ENCODE data around the gene CAST. TPM values are rescaled to one million over a fixed set of nuclear protein-coding genes. Genes with fewer than 3 reads are reported as not detected.

Gene CAST
- total RNA-seq, 4 donors from 2014 or later, result 292 to 347 (median 320) TPM

DNA sequence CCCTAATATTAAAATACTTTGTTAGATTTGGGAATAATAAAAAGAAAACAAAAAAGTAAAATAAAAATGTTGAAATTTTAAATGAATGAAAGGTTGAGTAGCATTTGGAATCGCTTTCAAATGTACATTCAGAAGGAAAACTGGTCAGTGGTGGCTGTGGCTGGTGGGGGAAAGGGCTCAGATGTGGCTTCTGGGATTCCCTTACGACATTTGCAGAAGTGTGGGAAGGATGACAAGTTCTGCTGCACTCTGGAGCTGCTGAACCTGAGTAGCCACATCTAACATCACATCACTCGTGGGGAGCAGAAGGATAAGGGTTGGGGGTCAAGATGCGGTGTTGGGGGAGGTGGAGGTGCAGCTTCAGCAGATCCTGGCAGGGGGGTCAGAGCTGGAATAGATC, 25.6 kb upstream of the CAST start:
- H3K9me3 ChIP-seq, result no peaks in the 10 kb centered on the region

GRCh38 chr5:96637196-96637595, 25.0 kb upstream of the CAST start:
- Histone ChIP-seq H3K27ac (no peak overlapping the region), H3K9me3 (no peaks in the 10 kb centered on the region), H3K27me3 (no peaks in the 10 kb centered on the region), H3K4me1 (no peaks in the 10 kb centered on the region), H3K4me3 (no peak overlapping the region), H3K36me3 (no peaks in the 10 kb centered on the region)
- TF ChIP-seq, protein P1, sequence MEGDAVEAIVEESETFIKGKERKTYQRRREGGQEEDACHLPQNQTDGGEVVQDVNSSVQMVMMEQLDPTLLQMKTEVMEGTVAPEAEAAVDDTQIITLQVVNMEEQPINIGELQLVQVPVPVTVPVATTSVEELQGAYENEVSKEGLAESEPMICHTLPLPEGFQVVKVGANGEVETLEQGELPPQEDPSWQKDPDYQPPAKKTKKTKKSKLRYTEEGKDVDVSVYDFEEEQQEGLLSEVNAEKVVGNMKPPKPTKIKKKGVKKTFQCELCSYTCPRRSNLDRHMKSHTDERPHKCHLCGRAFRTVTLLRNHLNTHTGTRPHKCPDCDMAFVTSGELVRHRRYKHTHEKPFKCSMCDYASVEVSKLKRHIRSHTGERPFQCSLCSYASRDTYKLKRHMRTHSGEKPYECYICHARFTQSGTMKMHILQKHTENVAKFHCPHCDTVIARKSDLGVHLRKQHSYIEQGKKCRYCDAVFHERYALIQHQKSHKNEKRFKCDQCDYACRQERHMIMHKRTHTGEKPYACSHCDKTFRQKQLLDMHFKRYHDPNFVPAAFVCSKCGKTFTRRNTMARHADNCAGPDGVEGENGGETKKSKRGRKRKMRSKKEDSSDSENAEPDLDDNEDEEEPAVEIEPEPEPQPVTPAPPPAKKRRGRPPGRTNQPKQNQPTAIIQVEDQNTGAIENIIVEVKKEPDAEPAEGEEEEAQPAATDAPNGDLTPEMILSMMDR (IDR thresholded peaks at IDR 0.05), result no peak
- TF ChIP-seq POLR2AphosphoS5 (IDR thresholded peaks at IDR 0.05) (no peak), EP300 (IDR thresholded peaks at IDR 0.05) (no peak), POLR2A (IDR thresholded peaks at IDR 0.05) (no peak)
- ATAC-seq, result no peak
- 82 to 100% methylated on average over 1 of the region's 1 CpG for WGBS, 2 donors (ENCODE audit: low coverage in 1 of 2)

More for the DNA sequence above, 25.6 kb upstream of the CAST start:
- no peak for TF ChIP-seq POLR2A (IDR thresholded peaks at IDR 0.05)
- TF ChIP-seq POLR2AphosphoS5 (IDR thresholded peaks at IDR 0.05), result no peak
- TF ChIP-seq, protein P1 (IDR thresholded peaks at IDR 0.05), result no peak
- no peak for TF ChIP-seq EP300 (IDR thresholded peaks at IDR 0.05)
- Histone ChIP-seq H3K4me1 (no peaks in the 10 kb centered on the region), H3K27me3 (no peaks in the 10 kb centered on the region), H3K27ac (no peak overlapping the region), H3K4me3 (no peak overlapping the region), H3K36me3 (no peaks in the 10 kb centered on the region)
- 80 to 98% methylated on average over 1 to 4 of the region's 4 CpGs for WGBS, 2 donors (ENCODE audit: low coverage in 1 of 2)
- ATAC-seq, result no peak

DNA sequence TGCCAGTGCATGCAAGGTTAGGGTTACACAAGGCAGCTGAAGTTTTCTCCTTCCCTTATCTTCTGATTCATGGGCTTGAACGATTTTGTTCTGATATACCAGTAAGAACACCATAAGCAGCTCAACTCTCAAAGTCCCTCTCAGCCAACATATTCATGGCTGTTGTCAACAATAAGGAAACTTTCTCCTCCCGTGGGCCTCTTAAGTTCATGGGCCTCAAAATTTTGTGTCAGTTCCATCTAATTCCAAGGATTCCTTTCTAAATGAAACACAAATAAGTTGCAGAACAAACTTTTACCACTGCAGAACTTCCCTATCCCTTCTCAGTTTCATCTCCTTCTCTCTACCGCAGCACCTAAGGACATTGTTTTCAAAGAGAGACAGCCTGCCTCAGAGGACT, 23.6 kb upstream of the CAST start:
- Histone ChIP-seq H3K36me3 (no peaks in the 10 kb centered on the region), H3K4me1 (no peaks in the 10 kb centered on the region), H3K27ac (no peak overlapping the region), H3K9me3 (no peaks in the 10 kb centered on the region), H3K4me3 (no peak overlapping the region), H3K27me3 (no peaks in the 10 kb centered on the region)
- ATAC-seq, result no peak
- TF ChIP-seq POLR2A (IDR thresholded peaks at IDR 0.05) (no peak), POLR2AphosphoS5 (IDR thresholded peaks at IDR 0.05) (no peak), EP300 (IDR thresholded peaks at IDR 0.05) (no peak)
- WGBS, 2 donors (ENCODE audit: low coverage in 1 of 2), result 83% methylated on average over 3 of the region's 3 CpGs

- Histone ChIP-seq H3K27me3 (no peaks in the 10 kb centered on the region), H3K9me3 (no peaks in the 10 kb centered on the region), H3K4me1 (no peaks in the 10 kb centered on the region), H3K4me3 (no peak overlapping the region), H3K36me3 (no peaks in the 10 kb centered on the region), H3K27ac (no peak overlapping the region)
- ATAC-seq, result no peak
- 58 to 64% methylated on average over 3 of the region's 3 CpGs for WGBS, 2 donors (ENCODE audit: low coverage in 1 of 2)
- no peak for TF ChIP-seq POLR2A (IDR thresholded peaks at IDR 0.05)
- TF ChIP-seq, protein P1 (IDR thresholded peaks at IDR 0.05), result no peak
- TF ChIP-seq POLR2AphosphoS5 (IDR thresholded peaks at IDR 0.05), result no peak
- TF ChIP-seq EP300 (IDR thresholded peaks at IDR 0.05), result no peak
Observed at GRCh38 chr5:96640696-96641095, 21.5 kb upstream of the CAST start.

DNA sequence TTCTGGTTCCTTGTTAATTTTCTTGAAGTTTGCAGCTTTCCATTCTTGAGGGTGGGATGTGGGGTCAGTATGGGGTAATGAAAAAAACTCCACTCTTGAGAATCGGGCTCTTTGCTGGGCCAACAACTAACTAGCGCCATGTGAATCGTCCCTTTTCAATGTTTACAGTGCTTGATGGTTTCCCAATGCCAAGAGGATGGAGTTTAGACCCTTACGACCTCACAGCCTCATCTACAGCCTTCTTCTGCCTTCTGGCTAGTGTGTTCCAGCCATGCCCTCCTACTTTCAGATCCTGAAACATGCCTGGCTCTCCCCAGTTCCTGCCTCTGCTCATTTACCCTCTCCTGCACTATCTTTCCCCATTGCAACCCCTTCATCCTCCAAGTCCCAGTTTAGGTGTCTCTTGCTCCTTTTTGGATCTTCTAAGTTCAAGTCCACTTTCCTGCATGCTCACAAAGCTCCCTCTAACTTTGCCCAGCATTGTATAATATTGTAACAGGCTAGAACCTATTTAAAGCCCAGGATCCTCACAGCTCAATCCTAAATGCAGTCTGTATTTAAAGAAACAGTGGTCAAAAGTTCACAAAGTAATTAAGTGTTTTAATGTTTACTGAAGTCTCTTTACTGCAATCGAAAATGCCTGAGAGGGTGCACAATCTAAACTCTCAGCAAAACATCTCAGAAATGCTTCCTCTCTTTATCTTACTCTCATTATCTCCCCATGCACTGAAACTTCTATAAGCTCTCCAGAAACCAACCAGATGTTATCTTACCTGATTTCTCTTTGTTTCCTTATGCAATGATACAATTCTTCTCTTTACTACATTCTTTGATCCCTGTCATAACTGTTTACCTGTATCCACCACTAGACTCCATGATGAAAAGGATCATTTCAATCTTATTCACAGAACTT, 20.6 kb upstream of the CAST start:
- WGBS, 2 donors (ENCODE audit: low coverage in 1 of 2), result 36 to 75% methylated on average over 5 of the region's 5 CpGs
- ATAC-seq, result no peak
- TF ChIP-seq, protein P1 (IDR thresholded peaks at IDR 0.05), result no peak
- no peak for TF ChIP-seq POLR2A (IDR thresholded peaks at IDR 0.05)
- TF ChIP-seq POLR2AphosphoS5 (IDR thresholded peaks at IDR 0.05), result no peak
- no peak for TF ChIP-seq EP300 (IDR thresholded peaks at IDR 0.05)
- H3K9me3 ChIP-seq, result no peaks in the 10 kb centered on the region
- H3K36me3 ChIP-seq, result no peaks in the 10 kb centered on the region
- no peak overlapping the region for H3K4me3 ChIP-seq
- H3K4me1 ChIP-seq, result no peaks in the 10 kb centered on the region
- no peaks in the 10 kb centered on the region for H3K27me3 ChIP-seq
- no peak overlapping the region for H3K27ac ChIP-seq
